HepG2 (cell line): ENCODE data around the gene YPEL4. TPM values are rescaled to one million over a fixed set of nuclear protein-coding genes. Genes with fewer than 3 reads are reported as not detected.

Experiments used
- BRD4 ChIP-seq: sonication (generic); formaldehyde crosslinking; IDR thresholded peaks from 2 replicates; pipeline ENCODE4 v1.4.0; 2020; ENCODE audit warnings: missing genetic modification reagents
- CBFB ChIP-seq: sonication (generic); formaldehyde crosslinking; IDR thresholded peaks from 2 replicates; pipeline ENCODE4 v1.4.0; 2020; ENCODE audit warnings: missing genetic modification reagents
- CCDC6 ChIP-seq: sonication (generic); formaldehyde crosslinking; IDR thresholded peaks from 2 replicates; pipeline ENCODE4 v1.8.1; 2022; ENCODE audit warnings: mild to moderate bottlenecking, missing genetic modification reagents, moderate library complexity
- EZH2 ChIP-seq: conservative IDR thresholded peaks from 2 replicates; pipeline ENCODE4 v1.6.1; 2012; ENCODE audit warnings: mild to moderate bottlenecking, low read depth, low read length, moderate library complexity
- FOXA1 ChIP-seq, 2 experiments: fragments of 450-650 bp in 1 of 2; sonication (generic) in 1 of 2; formaldehyde crosslinking in 1 of 2; IDR thresholded peaks; 2 replicates each; pipeline versions ENCODE4 v1.4.0 to v1.6.1; 2016 to 2020; ENCODE audit warnings: missing genetic modification reagents in 1 of 2
- MAX ChIP-seq: IDR thresholded peaks from 2 replicates; pipeline ENCODE4 v1.6.1; 2012; ENCODE audit warnings: inconsistent platforms
- MTF1 ChIP-seq: sonication (generic); formaldehyde crosslinking; IDR thresholded peaks from 2 replicates; pipeline ENCODE4 v1.5.0; 2020; ENCODE audit warnings: missing genetic modification reagents
- PRDM15 ChIP-seq: sonication (generic); formaldehyde crosslinking; IDR thresholded peaks from 2 replicates; pipeline ENCODE4 v1.4.0; 2020; ENCODE audit warnings: missing genetic modification reagents
- SNRNP70 ChIP-seq: fragments of 200-400 bp; formaldehyde crosslinking; IDR thresholded peaks from 2 replicates; pipeline ENCODE4 v1.6.1; 2017; ENCODE audit warnings: mild to moderate bottlenecking, low read depth, low read length, moderate library complexity
- SP140L ChIP-seq: sonication (generic); formaldehyde crosslinking; IDR thresholded peaks from 2 replicates; pipeline ENCODE4 v1.4.0; 2020; ENCODE audit warnings: missing genetic modification reagents, borderline replicate concordance
- TIGD3 ChIP-seq: sonication (generic); formaldehyde crosslinking; IDR thresholded peaks from 2 replicates; pipeline ENCODE4 v1.5.1; 2020; ENCODE audit warnings: mild to moderate bottlenecking, missing genetic modification reagents, borderline replicate concordance
- ZBTB38 ChIP-seq: sonication (generic); formaldehyde crosslinking; IDR thresholded peaks from 2 replicates; pipeline ENCODE4 v1.5.1; 2020; ENCODE audit warnings: mild to moderate bottlenecking, missing genetic modification reagents
- ZNF136 ChIP-seq: sonication (generic); formaldehyde crosslinking; IDR thresholded peaks from 2 replicates; pipeline ENCODE4 v1.8.1; 2022; ENCODE audit warnings: low read depth, mild to moderate bottlenecking, moderate library complexity, missing genetic modification reagents
- ZNF260 ChIP-seq: sonication (generic); formaldehyde crosslinking; IDR thresholded peaks from 2 replicates; pipeline ENCODE4 v1.4.0; 2020; ENCODE audit warnings: missing genetic modification reagents, low read depth, mild to moderate bottlenecking, borderline replicate concordance
- ZNF292 ChIP-seq: sonication (generic); formaldehyde crosslinking; IDR thresholded peaks from 2 replicates; pipeline ENCODE4 v1.8.1; 2022; ENCODE audit warnings: mild to moderate bottlenecking, low read depth, missing genetic modification reagents, borderline replicate concordance
- ZNF451 ChIP-seq: sonication (generic); formaldehyde crosslinking; IDR thresholded peaks from 2 replicates; pipeline ENCODE4 v1.5.0; 2020; ENCODE audit warnings: mild to moderate bottlenecking, missing genetic modification reagents
- ZNF710 ChIP-seq: sonication (generic); formaldehyde crosslinking; IDR thresholded peaks from 2 replicates; pipeline ENCODE4 v1.5.0; 2020; ENCODE audit warnings: mild to moderate bottlenecking, missing genetic modification reagents, borderline replicate concordance
- ZNF75D ChIP-seq: sonication (generic); formaldehyde crosslinking; IDR thresholded peaks from 2 replicates; pipeline ENCODE4 v1.8.1; 2023; ENCODE audit warnings: missing genetic modification reagents, mild to moderate bottlenecking, borderline replicate concordance
- polyA plus RNA-seq, 8 experiments: library from polyadenylated mRNA; depleted of rRNA in 3 of 8; stranded (reverse) in 7 of 8; unstranded in 1 of 8; fragments of >200 nt; fragmentation: Illumina TruSeq in 4 of 8; extraction: Trizol in 4 of 8; gene quantifications; 2 replicates each; pipeline versions ENCODE4 v1.2.1 to v1.2.3, GENCODE V29; 2011 to 2016; ENCODE audit warnings: low read depth in 4 of 8, missing spikeins in 1 of 8, mixed read lengths in 1 of 8; ENCODE audit not compliant: insufficient read depth in 1 of 8
- total RNA-seq, 5 experiments: library from RNA; depleted of rRNA; stranded (reverse); fragments of >200 nt; fragmentation: Illumina TruSeq; extraction: Trizol; gene quantifications; 2 replicates each; pipeline ENCODE4 v1.2.3, GENCODE V29; 2016; ENCODE audit warnings: low read depth in 1 of 5

The YPEL4 gene
- total and polyA plus RNA-seq, 2 of the 13 experiments (the other 11 are each of a cell fraction or from before 2014, with no cell fraction given): 0.04 TPM; not detected in 1

- TF ChIP-seq PRDM15 (CRISPR knock-in tag): no peak
- TF ChIP-seq ZNF451 (CRISPR knock-in tag): no peak; the same call in 1 of the 2 replicates
- TF ChIP-seq CBFB (CRISPR knock-in tag): peak; percentile 82
- no peak for TF ChIP-seq BRD4 (CRISPR knock-in tag)
- TF ChIP-seq ZNF75D (CRISPR knock-in tag): no peak
- no peak for TF ChIP-seq EZH2
- TF ChIP-seq ZNF292 (CRISPR knock-in tag): peak; percentile 81; the same call in 1 of the 2 replicates
- TF ChIP-seq MTF1 (CRISPR knock-in tag): peak; percentile 90; the same call in 1 of the 2 replicates
- TF ChIP-seq SP140L: no peak
- TF ChIP-seq ZNF260 (CRISPR knock-in tag): no peak
- no peak for TF ChIP-seq ZNF136
- 0 out of 2 replicates have a peak, but pooled peaks have one; percentile 40 for TF ChIP-seq ZNF710 (CRISPR knock-in tag)
- TF ChIP-seq TIGD3 (CRISPR knock-in tag): no peak; the same call in 1 of the 2 replicates
- TF ChIP-seq FOXA1 (IDR thresholded peaks at IDR 0.05): no peak
- TF ChIP-seq FOXA1 (CRISPR knock-in tag; IDR thresholded peaks at IDR 0.05): peak; percentile 63
- TF ChIP-seq SNRNP70: no peak
- TF ChIP-seq ZBTB38 (CRISPR knock-in tag): peak; percentile 83; the same call in 1 of the 2 replicates
- TF ChIP-seq MAX: peak; percentile 92
- peak; percentile 84 for TF ChIP-seq CCDC6 (CRISPR knock-in tag)
Observed at GRCh38 chr11:57657194-57658022, 7.7 kb upstream of the YPEL4 start, which contains the start of gene CLP1 (continued).
